LNCaP clone FGC (cell line): ENCODE measurements around the gene FCGBP.

Source experiments
- DNase-seq: peaks from one replicate; pipeline ENCODE4 v3.0.0-alpha.2; 2011; ENCODE audit warnings: low read depth
- H3K4me3 ChIP-seq: 2 replicates; pipeline ENCODE4 v1.5.1; 2011; ENCODE audit warnings: mild to moderate bottlenecking, low read depth, low read length, control low read depth
- CTCF ChIP-seq: IDR thresholded peaks from 2 replicates; pipeline ENCODE4 v1.5.1; 2012; ENCODE audit warnings: mild to moderate bottlenecking; ENCODE audit not compliant: control insufficient read depth, insufficient read depth; ENCODE audit errors: extremely low read depth

Gene FCGBP

GRCh38 chr19:39953915-39954314 lies 19.5 kb upstream of the FCGBP start:
- TF ChIP-seq CTCF: no peak
- no peak for DNase-seq
- H3K4me3 ChIP-seq: no peak overlapping the region

GRCh38 chr19:39951686-39952085 lies 17.3 kb upstream of the FCGBP start:
- no peak for TF ChIP-seq CTCF
- H3K4me3 ChIP-seq: no peak overlapping the region
- no peak for DNase-seq

- no peak overlapping the region for H3K4me3 ChIP-seq
- no peak for TF ChIP-seq CTCF
- DNase-seq: no peak
These were observed 16.7 kb upstream of the FCGBP start for GRCh38 chr19:39951065-39951650.

- TF ChIP-seq CTCF: no peak
- no peak overlapping the region for H3K4me3 ChIP-seq
- DNase-seq: no peak
These were observed 14.8 kb upstream of the FCGBP start for GRCh38 chr19:39949026-39949747.

- no peak for TF ChIP-seq CTCF
- no peak overlapping the region for H3K4me3 ChIP-seq
- DNase-seq: no peak
These were observed 12.1 kb upstream of the FCGBP start for GRCh38 chr19:39946532-39946931.

- no peak for TF ChIP-seq CTCF
- H3K4me3 ChIP-seq: no peak overlapping the region
- no peak for DNase-seq
These were observed 9.2 kb upstream of the FCGBP start for GRCh38 chr19:39943586-39943985.

- H3K4me3 ChIP-seq: no peak overlapping the region
- no peak for TF ChIP-seq CTCF
- no peak for DNase-seq
These were observed 7.9 kb upstream of the FCGBP start for GRCh38 chr19:39942366-39942730.
